PC-3 (cell line): ENCODE measurements around the gene CEBPG. TPM values are rescaled to one million over a fixed set of nuclear protein-coding genes. Genes with fewer than 3 reads are reported as not detected.

Experiments
- ATAC-seq: fragments of 200-7000 bp; cut with Tn5 transposase; 2 replicates; pipeline ENCODE4 v1.9.1; 2020; ENCODE audit warnings: mild to moderate bottlenecking, moderate library complexity
- BruUV-seq: library from RNA; stranded (reverse); fragments of 400-500 nt; replicated peaks from 2 replicates; lab custom pipeline; 2021; lab: Mats Ljungman, UMichigan
- CTCF ChIA-PET: fragments of 300-600 bp; sonication (Branson Sonifier 250); formaldehyde crosslinking; loops from one replicate; lab custom pipeline; 2022; ENCODE audit warnings: antibody characterized with exemption; lab: Charles Lee
- POLR2A ChIA-PET: fragments of 300-600 bp; sonication (Branson Sonifier 250); formaldehyde crosslinking; loops from one replicate; lab custom pipeline; 2022; ENCODE audit warnings: antibody characterized with exemption; ENCODE audit not compliant: unreplicated experiment; lab: Charles Lee
- DNase-seq: peaks from one replicate; pipeline ENCODE4 v3.0.0-alpha.2; 2015
- H2AFZ ChIP-seq: fragments of 300-600 bp; sonication (generic); 2 replicates; pipeline ENCODE4 v1.6.0; 2016; ENCODE audit warnings: antibody characterized with exemption, low read length
- H3F3A ChIP-seq: fragments of 300-600 bp; sonication (generic); one replicate; pipeline ENCODE4 v1.6.0; 2017; ENCODE audit warnings: antibody characterized with exemption, low read length, control low read depth, mild to moderate bottlenecking; ENCODE audit not compliant: unreplicated experiment
- H3K27ac ChIP-seq: fragments of 300-600 bp; sonication (generic); 2 replicates; pipeline ENCODE4 v1.5.1; 2016; ENCODE audit warnings: mild to moderate bottlenecking, low read length
- H3K27me3 ChIP-seq: fragments of 300-600 bp; sonication (generic); 2 replicates; pipeline ENCODE4 v1.6.1; 2016; ENCODE audit warnings: low read length, mixed read lengths
- H3K36me3 ChIP-seq: fragments of 300-600 bp; sonication (generic); 2 replicates; pipeline ENCODE4 v1.6.1; 2016; ENCODE audit warnings: low read depth, mixed run types, low read length, mixed read lengths
- H3K4me1 ChIP-seq: fragments of 300-600 bp; sonication (generic); 2 replicates; pipeline ENCODE4 v1.5.1; 2016; ENCODE audit warnings: low read length; ENCODE audit not compliant: insufficient read depth
- H3K4me2 ChIP-seq: fragments of 300-600 bp; sonication (generic); 2 replicates; pipeline ENCODE4 v1.6.0; 2016; ENCODE audit warnings: low read length
- H3K4me3 ChIP-seq: fragments of 300-600 bp; sonication (generic); 2 replicates; pipeline ENCODE4 v1.5.1; 2016; ENCODE audit warnings: mild to moderate bottlenecking, low read length, mixed read lengths
- H3K79me2 ChIP-seq: fragments of 300-600 bp; sonication (generic); 2 replicates; pipeline ENCODE4 v1.6.1; 2017; ENCODE audit warnings: low read length, mixed read lengths
- H3K9ac ChIP-seq: fragments of 300-600 bp; sonication (generic); 2 replicates; pipeline ENCODE4 v1.6.0; 2016; ENCODE audit warnings: mild to moderate bottlenecking, low read length
- H3K9me2 ChIP-seq: fragments of 300-600 bp; sonication (generic); replicated peaks from 2 replicates; pipeline ENCODE4 v1.6.1; 2016; ENCODE audit warnings: mixed run types, low read length, mixed read lengths
- H3K9me3 ChIP-seq: fragments of 300-600 bp; sonication (generic); 2 replicates; pipeline ENCODE4 v1.6.1; 2016; ENCODE audit warnings: low read length, mixed read lengths
- H4K20me1 ChIP-seq: fragments of 300-600 bp; sonication (generic); 2 replicates; pipeline ENCODE4 v1.6.1; 2016; ENCODE audit warnings: low read length, mixed read lengths
- CTCF ChIP-seq: fragments of 300-600 bp; sonication (generic); conservative IDR thresholded peaks from 2 replicates; pipeline ENCODE4 v1.5.1; 2017; ENCODE audit warnings: antibody characterized with exemption, low read depth, mild to moderate bottlenecking, low read length
- EZH2 ChIP-seq: fragments of 300-600 bp; sonication (generic); IDR thresholded peaks from one replicate; pipeline ENCODE4 v1.6.1; 2017; ENCODE audit warnings: antibody characterized with exemption, mild to moderate bottlenecking, low read length; ENCODE audit not compliant: unreplicated experiment
- EZH2phosphoT487 ChIP-seq: fragments of 300-600 bp; sonication (generic); IDR thresholded peaks from 2 replicates; pipeline ENCODE4 v1.6.1; 2018; ENCODE audit warnings: mild to moderate bottlenecking, antibody characterized with exemption, low read length, borderline replicate concordance
- intact Hi-C: fragments of 100-400 bp; cut with micrococcal nuclease; formaldehyde crosslinking; loops from 2 replicates; pipeline ENCODE4 v1.9.0; 2023
- total RNA-seq: library from RNA; depleted of rRNA; stranded (reverse); fragments of >200 nt; gene quantifications from 2 replicates; pipeline ENCODE4 v1.2.3, GENCODE V29; 2014

The CEBPG gene
- total RNA-seq, 1 experiment from 2014 or later: 24.6 TPM

- no peak overlapping the region for H3K4me2 ChIP-seq
- DNase-seq: no peak
- ATAC-seq: no peak
- H3K9me2 ChIP-seq: no peaks in the 10 kb centered on the region
- H3K27ac ChIP-seq: no peak overlapping the region
- POLR2A ChIA-PET: no interaction called here
- CTCF ChIA-PET: no interaction called here
- H3F3A ChIP-seq: no peaks in the 10 kb centered on the region
- H3K9ac ChIP-seq: no peak overlapping the region
- no peaks in the 10 kb centered on the region for H4K20me1 ChIP-seq
- no peaks in the 10 kb centered on the region for H3K36me3 ChIP-seq
- H3K4me3 ChIP-seq: no peak overlapping the region
- H2AFZ ChIP-seq: no peak overlapping the region
- H3K79me2 ChIP-seq: no peaks in the 10 kb centered on the region
- intact Hi-C loops: no loop called here
- H3K4me1 ChIP-seq: peaks cover 5% of the 10 kb centered on the region
- TF ChIP-seq EZH2 (no peak), EZH2phosphoT487 (no peak), CTCF (no peak)
- no peaks in the 10 kb centered on the region for H3K27me3 ChIP-seq
- H3K9me3 ChIP-seq: no peaks in the 10 kb centered on the region
- no TSS peak for BruUV-seq
These were observed 39.2 kb upstream of the CEBPG start for GRCh38 chr19:33334271-33334670.

GRCh38 chr19:33335446-33335845 lies 38.1 kb upstream of the CEBPG start:
- ATAC-seq: no peak
- intact Hi-C loops: no loop called here
- Histone ChIP-seq H3K36me3 (no peaks in the 10 kb centered on the region), H3K9me2 (no peaks in the 10 kb centered on the region), H3K4me2 (no peak overlapping the region), H3K4me1 (peaks cover 5% of the 10 kb centered on the region), H3K4me3 (no peak overlapping the region), H3K27ac (no peak overlapping the region), H3K9ac (no peak overlapping the region), H3K27me3 (no peaks in the 10 kb centered on the region), H2AFZ (no peak overlapping the region), H3F3A (no peaks in the 10 kb centered on the region), H4K20me1 (no peaks in the 10 kb centered on the region), H3K9me3 (no peaks in the 10 kb centered on the region), H3K79me2 (no peaks in the 10 kb centered on the region)
- ChIA-PET CTCF (no interaction called here), POLR2A (no interaction called here)
- no peak for DNase-seq
- no TSS peak for BruUV-seq
- TF ChIP-seq EZH2phosphoT487 (no peak), EZH2 (no peak), CTCF (no peak)
